NCI-H2227 treated with DMSO at 0.1 percent for 48 hours (cell line): Measurements from ENCODE around the gene TOPBP1.
"Not testable (repeated sequence)": the region's sequence is repeated elsewhere in the genome, so short reads cannot be mapped to it uniquely, and the experiment has no call there.

ENCODE experiments used
- DNase-seq: peaks from one replicate; lab custom pipeline; 2025; lab: John Stamatoyannopoulos, UW

The TOPBP1 gene

DNA sequence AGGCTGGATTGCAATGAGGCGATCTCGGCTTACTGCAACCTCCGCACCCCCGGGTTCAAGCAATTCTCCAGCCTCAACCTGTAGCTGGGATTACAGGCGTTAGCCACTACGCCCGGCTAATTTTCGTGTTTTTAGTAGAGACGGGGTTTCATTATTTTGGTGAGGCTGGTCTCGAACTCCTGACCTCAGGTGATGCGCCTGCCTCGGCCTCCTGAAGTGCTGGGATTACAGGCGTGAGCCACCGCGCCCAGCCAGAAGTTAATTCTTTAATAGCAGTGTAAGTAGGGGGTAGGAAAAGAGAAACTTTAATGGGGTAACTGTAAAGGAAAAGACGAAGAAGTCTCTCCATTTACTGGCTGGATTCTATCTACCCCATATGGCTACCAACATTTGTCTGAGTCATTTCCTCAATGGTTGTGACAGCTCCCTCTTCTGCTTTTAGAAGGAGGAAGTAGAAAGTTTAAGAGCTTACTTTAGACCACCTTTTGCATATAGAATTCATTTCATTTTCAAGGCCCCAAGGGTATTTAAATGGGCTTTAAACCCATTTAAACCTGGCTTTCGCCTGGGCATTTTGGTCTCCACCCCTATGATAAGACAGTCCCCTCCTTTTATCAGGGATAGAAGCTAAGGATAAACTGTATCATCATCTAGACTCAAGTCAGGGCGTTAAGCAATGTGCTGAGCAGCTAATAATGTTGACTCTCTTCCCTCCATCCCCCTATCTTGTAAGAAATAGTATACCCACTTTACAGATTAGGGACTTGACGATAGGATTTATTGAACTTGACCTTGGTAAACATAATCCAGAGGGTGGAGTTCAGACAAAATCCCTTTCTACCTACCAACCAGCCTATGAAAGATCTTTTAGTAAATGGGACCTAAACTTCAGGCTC is 89.3 kb downstream of the TOPBP1 start:
- no peak for DNase-seq

DNA sequence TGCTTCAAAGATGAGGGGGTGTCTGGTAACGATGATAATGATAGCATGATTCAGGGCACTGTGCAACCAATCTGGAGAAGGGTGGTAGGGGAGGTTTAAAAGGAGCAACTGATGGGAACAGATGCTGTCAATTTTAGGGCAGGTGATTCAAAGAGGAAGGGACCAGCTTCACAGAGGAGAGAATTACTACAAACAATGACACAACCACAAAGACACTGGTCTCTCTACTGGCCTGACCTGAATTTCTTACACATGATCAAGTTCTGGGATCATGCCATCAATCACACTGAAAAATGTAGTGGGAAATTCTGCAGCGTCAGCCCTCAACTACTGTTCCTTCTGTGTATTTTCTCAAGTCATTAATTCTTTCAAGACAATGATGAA is 90.8 kb downstream of the TOPBP1 start:
- DNase-seq: no peak

DNA sequence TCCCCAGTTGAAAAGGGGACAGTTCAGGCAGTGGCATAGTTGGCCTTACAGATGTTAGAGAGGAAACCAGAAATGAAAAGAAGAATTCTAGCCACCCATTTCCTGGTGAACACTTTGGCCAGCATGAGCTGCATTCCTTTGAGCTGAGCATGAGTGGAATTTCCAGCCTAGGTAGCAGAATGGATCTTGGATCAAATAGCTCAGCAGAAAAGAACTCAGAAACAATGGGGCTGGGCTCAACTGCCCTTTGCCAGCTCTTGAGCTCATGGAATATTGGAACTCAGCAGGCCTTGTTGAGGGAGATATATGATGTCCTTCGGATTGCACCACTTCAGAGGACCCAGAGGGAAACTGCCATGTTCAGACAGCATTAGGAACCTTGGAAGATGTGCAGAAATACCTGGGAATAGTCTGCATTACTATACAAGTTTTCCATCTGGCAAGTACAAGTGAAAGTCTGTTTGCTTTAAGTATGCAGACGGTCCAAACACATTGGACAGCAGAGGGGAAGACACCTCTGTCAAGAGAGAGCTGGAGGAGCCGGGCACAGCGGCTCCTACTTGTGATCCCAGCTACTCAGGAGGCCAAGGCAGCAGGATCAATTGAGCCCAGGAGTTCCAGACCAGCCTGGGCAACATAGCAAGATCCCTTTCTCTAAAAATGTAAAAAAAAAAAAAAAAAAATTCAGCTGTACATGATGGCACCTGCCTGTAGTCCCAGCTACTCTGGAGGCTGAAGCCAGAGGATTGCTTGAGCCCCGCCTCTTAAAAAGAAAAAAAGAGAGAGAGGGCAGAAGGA is 91.4 kb downstream of the TOPBP1 start:
- DNase-seq: no peak

DNA sequence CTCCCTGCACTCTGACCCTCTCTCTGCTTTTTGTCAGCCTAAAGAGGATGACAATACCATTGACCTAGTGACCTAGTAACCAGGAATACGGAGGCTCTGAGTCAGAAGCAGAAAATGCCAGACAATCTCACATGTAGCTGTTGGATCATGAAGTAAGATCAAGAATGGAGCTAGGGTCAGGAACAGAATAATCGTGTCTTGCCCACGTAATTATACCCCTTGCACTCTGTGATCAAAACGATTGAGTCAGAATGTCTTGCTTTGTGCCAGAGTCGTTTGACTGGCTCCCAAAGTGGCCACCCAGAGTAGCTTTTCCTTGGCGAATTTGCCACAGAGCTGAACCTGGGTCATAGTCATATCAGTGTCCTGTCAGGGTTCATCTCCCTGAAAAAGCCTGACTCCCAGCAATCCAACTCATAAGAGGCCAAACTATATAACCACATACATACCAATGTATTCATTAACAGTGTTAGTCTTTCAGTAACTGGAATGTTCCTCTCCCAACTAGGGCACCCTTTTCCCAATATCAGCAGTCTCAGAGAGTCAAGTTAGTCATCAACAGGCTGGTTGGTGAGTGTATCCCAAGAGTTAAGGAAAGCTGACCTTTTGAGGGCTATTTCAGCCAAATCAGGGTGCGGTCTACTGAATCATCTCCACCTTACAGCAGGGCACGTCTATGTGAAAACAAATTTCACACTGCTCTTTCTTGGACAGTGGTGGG is 93.3 kb downstream of the TOPBP1 start:
- no peak for DNase-seq

DNA sequence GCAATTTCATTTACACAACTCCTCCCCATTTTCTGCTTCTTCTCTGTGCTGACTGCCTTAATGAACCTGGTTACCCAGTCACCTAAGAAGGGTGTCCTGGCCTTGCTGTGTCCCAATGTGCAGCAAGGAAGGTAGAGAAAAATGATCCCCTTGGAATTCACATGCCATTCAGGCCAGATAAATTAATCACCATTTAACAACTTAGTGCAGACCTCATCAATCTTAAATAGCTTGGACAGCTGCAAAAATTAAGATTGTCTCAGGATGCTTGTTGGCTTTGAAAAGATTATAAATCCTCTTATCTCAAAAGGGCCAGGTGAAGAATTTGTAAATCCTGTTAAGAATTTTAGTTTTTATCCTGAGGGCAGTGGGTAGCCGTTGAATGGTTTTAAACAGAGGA is 97.9 kb downstream of the TOPBP1 start:
- no peak for DNase-seq

DNA sequence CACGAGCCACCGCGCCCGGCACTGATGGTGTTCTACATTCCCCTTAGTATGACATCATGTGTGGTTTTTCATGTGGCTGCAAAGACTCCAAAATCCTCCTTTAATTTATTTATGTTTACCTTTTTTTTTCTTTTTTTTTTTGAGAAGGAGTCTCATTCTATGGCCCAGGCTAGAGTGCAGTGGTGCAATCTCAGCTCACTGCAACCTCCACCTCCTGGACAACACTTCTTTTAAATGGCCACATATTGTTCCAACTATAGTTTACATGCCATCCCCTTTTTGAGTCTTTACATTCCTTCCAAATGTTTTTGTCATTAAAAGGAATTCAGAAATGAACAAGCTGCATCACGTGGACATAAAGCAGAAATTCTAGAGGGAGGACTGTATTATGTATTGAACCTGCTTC is 98.6 kb downstream of the TOPBP1 start:
- no peak for DNase-seq

DNA sequence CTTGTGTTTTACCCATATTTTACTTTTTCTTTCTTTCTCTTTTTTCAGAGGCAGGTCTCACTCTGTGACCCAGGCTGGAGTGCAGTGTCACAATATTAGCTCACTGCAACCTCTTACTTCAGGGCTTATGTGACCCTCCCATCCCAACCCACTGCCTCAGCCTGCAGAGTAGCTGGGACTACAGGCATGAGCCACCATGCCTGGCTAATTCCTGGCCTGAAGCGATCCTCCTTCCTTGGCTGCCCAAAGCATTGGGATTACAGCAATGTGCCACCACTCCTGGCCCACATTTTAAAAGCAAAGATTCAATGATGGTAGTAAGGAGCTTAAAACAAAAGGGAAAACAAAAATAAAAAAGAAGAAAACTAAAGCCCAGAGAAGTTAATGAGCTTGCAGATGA is 99.4 kb downstream of the TOPBP1 start:
- DNase-seq: no peak

DNA sequence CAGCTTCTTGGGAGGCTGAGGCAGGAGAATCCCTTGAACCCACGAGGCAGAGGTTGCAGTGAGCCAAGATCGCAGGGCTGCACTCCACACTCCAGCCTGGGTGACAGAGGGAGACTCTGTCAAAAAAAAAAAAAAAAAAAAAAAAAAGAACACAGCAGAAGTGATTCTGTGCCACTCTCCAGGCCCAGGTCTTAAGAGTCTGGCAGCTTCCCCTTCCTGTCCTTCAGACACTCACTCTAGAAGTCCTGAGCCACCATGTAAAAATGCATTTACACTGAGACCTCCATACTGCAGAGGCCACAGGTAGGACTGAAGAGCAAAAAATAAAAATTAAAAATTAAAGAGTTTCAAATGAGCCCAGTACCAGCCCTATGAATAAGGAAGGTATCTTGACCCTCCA is 100.1 kb downstream of the TOPBP1 start:
- DNase-seq: no peak

DNA sequence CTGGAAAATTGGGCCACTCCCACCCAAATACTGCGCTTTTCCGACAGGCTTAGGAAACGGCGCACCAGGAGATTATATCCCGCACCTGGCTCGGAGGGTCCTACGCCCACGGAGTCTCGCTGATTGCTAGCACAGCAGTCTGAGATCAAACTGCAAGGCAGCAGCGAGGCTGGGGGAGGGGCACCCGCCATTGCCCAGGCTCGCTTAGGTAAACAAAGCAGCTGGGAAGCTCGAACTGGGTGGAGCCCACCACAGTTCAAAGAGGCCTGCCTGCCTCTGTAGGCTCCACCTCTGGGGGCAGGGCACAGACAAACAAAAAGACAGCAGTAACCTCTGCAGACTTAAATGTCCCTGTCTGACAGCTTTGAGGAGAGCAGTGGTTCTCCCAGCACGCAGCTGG is 110.2 kb downstream of the TOPBP1 start:
- DNase-seq: not testable (repeated sequence)
